Endometrial microvascular endothelial cells (primary cell): ENCODE measurements around the gene ZSWIM5. TPM values are rescaled to one million over a fixed set of nuclear protein-coding genes. Genes with fewer than 3 reads are reported as not detected.

Experiments used
- in situ Hi-C: cut with HindIII; loops from 2 replicates; pipeline ENCODE4 v1.10.0; 2017; ENCODE audit warnings: low sequenced_read_pairs, low pct_unique_long_range_greater_than_20kb; ENCODE audit errors: inconsistent ontology term
- total RNA-seq: library from RNA; depleted of rRNA; stranded (reverse); fragments of >200 nt; gene quantifications from one replicate; pipeline ENCODE4 v1.2.3, GENCODE V29; 2015; ENCODE audit errors: inconsistent ontology term

ZSWIM5 gene
- total RNA-seq, 1 donor from 2014 or later: 2.1 TPM

GRCh38 chr1:45047032-45047431 is 159.4 kb downstream of the ZSWIM5 start:
- in situ Hi-C loops: no loop called here

- in situ Hi-C loops: no loop called here
Measured at GRCh38 chr1:45044916-45045315, 161.5 kb downstream of the ZSWIM5 start.

GRCh38 chr1:45043094-45043493 is 163.3 kb downstream of the ZSWIM5 start:
- in situ Hi-C loops: no loop called here

- in situ Hi-C loops: no loop called here
Measured at GRCh38 chr1:45040297-45040696, 166.1 kb downstream of the ZSWIM5 start.

- in situ Hi-C loops: no loop called here
Measured at GRCh38 chr1:45038661-45039364, 167.6 kb downstream of the ZSWIM5 start.

GRCh38 chr1:45038240-45038639 is 168.2 kb downstream of the ZSWIM5 start:
- in situ Hi-C loops: no loop called here

- in situ Hi-C loops: no loop called here
Measured at GRCh38 chr1:45037456-45037855, 168.9 kb downstream of the ZSWIM5 start.

- in situ Hi-C loops: no loop called here
Measured at GRCh38 chr1:45035631-45036301, 170.6 kb downstream of the ZSWIM5 start.

- in situ Hi-C loops: no loop called here
Measured at GRCh38 chr1:45033356-45033755, 173.0 kb downstream of the ZSWIM5 start.

GRCh38 chr1:45032837-45033236 is 173.6 kb downstream of the ZSWIM5 start:
- in situ Hi-C loops: no loop called here

- in situ Hi-C loops: no loop called here
Measured at GRCh38 chr1:45026446-45026845, 180.0 kb downstream of the ZSWIM5 start.

GRCh38 chr1:45023663-45024062 is 182.7 kb downstream of the ZSWIM5 start:
- in situ Hi-C loops: no loop called here

GRCh38 chr1:45018599-45019230 is 187.7 kb downstream of the ZSWIM5 start:
- in situ Hi-C loops: no loop called here

GRCh38 chr1:45016767-45017166 is 189.6 kb downstream of the ZSWIM5 start:
- in situ Hi-C loops: no loop called here

GRCh38 chr1:45016090-45016697 is 190.2 kb downstream of the ZSWIM5 start:
- in situ Hi-C loops: no loop called here

- in situ Hi-C loops: no loop called here
Measured at GRCh38 chr1:45015683-45016082, 190.7 kb downstream of the ZSWIM5 start.

GRCh38 chr1:45014321-45015028 is 191.9 kb downstream of the ZSWIM5 start:
- in situ Hi-C loops: no loop called here

GRCh38 chr1:45013551-45014209 is 192.7 kb downstream of the ZSWIM5 start:
- in situ Hi-C loops: no loop called here
